ENCODE data around the gene RASEF.
A peak's percentile ranks its signal among the peaks of the same experiment; 100 is the strongest.
"Not testable (repeated sequence)": the region's sequence is repeated elsewhere in the genome, so short reads cannot be mapped to it uniquely, and the experiment has no call there.

Gene RASEF

GRCh38 chr9:83062651-83063527 is at the start of gene RASEF:
TSS of gene RASEF (minus strand) at chr9:83063142. CDS start at chr9:83062867, 275 bp downstream.
- peak; percentile 82 for DNase-seq

- no peak for DNase-seq
These were observed 48.2 kb upstream of the RASEF start for GRCh38 chr9:83111169-83111568.

GRCh38 chr9:83109296-83109695 is 46.4 kb upstream of the RASEF start:
- no peak for DNase-seq

- no peak for DNase-seq
These were observed 45.3 kb upstream of the RASEF start for GRCh38 chr9:83108208-83108607.

DNA sequence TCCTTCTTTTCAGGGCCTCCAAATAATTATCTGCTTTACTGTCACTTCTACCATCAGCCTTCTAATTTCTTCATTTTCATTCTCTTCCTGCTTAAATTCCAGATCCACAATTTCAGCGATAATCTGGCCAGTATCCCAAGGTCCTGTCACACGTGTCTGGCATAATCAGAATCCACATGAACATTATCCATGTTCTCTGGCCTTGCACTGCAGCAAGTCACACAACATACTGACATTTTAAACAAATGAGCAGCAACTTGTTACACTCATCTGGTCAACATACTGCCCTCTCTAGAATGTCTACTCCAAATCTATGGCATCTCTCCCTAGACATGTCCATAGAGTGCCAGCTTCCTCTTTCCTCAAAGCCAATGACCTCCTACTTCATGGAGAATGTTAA is 43.8 kb upstream of the RASEF start:
- DNase-seq: no peak

GRCh38 chr9:83106263-83106662 is 43.3 kb upstream of the RASEF start:
- DNase-seq: no peak

GRCh38 chr9:83097633-83098032 is 34.7 kb upstream of the RASEF start:
- DNase-seq: no peak

DNA sequence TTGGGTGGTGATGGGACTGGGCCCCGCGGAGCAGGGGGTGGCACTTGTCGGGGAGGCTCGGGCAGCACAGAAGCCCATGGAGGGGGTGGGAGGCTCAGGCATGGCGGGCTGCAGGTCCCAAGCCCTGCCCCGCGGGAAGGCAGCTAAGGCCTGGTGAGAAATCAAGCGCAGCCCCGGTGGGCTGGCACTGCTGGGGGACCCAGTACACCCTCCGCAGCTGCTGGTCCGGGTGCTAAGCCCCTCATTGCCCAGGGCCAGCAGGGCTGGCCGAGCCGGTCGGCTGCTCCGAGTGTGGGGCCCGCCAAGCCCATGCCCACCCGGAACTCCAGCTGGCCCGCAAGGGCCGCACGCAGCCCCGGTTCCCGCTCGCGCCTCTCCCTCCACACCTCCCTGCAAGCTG is 30.4 kb upstream of the RASEF start:
- DNase-seq: not testable (repeated sequence)

DNA sequence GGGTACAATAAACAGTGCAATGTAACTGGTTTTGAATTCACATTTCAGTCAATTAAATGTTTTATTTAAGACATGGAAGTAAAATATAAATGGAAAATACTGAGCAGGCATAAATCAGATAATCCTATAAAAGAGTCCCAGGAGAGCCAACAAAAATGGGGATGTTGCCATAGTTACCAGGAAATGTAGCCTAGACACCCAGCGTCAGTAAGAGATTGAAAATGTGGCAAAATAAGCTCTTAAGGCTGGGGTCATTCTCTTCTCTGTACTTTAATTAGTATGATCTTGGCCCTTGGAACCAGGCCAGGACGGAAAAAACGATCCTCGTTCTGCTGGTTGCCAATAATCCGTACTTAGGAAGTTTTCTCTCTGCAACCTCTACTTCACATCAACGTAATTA is 18.9 kb upstream of the RASEF start:
- no peak for DNase-seq

- DNase-seq: no peak
These were observed 18.1 kb upstream of the RASEF start for GRCh38 chr9:83081010-83081409.

- DNase-seq: not testable (repeated sequence)
These were observed 13.0 kb upstream of the RASEF start for GRCh38 chr9:83075932-83076331.

GRCh38 chr9:83072498-83072897 is 9.6 kb upstream of the RASEF start:
- not testable (repeated sequence) for DNase-seq

DNA sequence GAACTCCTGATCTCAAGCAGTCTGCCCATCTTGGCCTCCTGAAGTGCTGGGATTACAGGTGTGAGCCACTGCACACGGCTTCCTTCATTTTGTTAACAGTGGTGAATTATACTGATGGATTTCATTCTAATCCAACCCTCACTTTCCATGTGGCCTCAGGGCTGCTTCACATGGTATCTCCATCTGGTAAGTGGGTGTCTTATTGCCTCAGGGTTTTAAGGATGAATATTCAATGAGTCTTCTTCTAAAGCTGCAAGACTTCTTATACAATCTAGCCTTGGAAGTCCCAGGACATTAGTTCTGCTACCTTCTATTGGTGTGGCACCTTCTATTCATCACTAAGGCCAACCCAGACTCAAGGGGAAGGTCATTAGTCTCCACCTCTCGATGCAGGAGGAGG is 8.7 kb upstream of the RASEF start:
- DNase-seq: no peak

GRCh38 chr9:83070261-83070660 is 7.3 kb upstream of the RASEF start:
- no peak for DNase-seq

- DNase-seq: no peak
These were observed 6.7 kb upstream of the RASEF start for GRCh38 chr9:83069651-83070050.

DNA sequence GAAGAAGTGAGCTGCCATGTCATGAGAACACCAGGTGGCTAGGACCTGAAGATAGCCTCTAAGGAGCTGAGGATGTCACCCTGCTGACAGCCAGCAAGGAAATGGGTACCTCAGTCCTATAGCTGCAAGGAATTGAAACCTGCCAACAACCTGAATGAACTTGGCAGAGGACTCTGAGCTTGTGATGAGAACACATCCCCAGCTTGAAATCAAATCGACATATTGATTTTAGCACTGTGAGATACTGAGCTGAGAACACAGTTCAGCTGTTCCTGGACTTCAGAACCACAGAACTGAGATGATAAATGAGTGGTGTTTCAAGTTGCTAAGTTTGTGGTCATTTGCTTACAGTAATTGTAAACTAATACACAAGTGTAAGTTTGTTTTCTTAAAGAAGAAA is 5.5 kb upstream of the RASEF start:
- no peak for DNase-seq

- no peak for DNase-seq
These were observed 4.6 kb upstream of the RASEF start for GRCh38 chr9:83067579-83067978.

DNA sequence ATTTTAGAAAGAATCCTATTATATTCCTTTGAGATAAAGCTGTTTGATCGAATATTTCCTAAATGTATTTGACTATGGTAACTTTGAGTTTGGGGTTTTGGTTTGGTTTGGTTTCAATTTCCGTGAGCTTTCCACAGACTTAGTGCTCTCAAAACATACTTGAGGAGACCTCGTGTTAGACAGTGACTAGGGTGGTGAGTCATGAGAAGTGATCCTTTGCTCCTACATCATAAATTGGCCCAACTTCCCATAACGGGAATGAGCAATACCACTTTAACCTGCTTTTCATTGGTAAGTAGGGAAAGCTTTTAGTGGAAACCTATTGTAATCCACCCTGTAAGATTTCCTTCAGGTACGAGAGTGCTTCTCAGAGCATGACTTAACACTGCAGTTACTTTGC is 3.8 kb upstream of the RASEF start:
- DNase-seq: no peak

GRCh38 chr9:83065233-83065632 is 2.3 kb upstream of the RASEF start:
- DNase-seq: no peak

GRCh38 chr9:83061990-83062650 is 822 bp downstream of the RASEF start:
- peak; percentile 55 for DNase-seq

- no peak for DNase-seq
These were observed 1.9 kb downstream of the RASEF start for GRCh38 chr9:83061036-83061435.

- DNase-seq: peak; percentile 62
These were observed 2.4 kb downstream of the RASEF start for GRCh38 chr9:83060556-83060955.

- DNase-seq: peak; percentile 18
These were observed 3.5 kb downstream of the RASEF start for GRCh38 chr9:83059417-83059816.

GRCh38 chr9:83056911-83057310 is 6.0 kb downstream of the RASEF start:
- no peak for DNase-seq
